Activated CD4-positive, alpha-beta T cell treated with anti-CD3 and anti-CD28 coated beads, Interleukin-2, amount 50 U/mL, for 24 hours (primary cell): ENCODE measurements around the gene CHAF1B.

Experiments used
- DNase-seq, 2 donors: peaks; one replicate each; pipeline ENCODE4 v3.0.0-alpha.2; 2020; ENCODE audit warnings: low read depth in 1 of 2, low spot score in 1 of 2

The CHAF1B gene

GRCh38 chr21:36461277-36461917, 76.2 kb downstream of the CHAF1B start:
- no peak for DNase-seq

- no peak for DNase-seq
These were observed 76.8 kb downstream of the CHAF1B start for GRCh38 chr21:36461918-36462486.

GRCh38 chr21:36463204-36463603, 78.0 kb downstream of the CHAF1B start:
- no peak for DNase-seq

GRCh38 chr21:36463991-36464390, 78.8 kb downstream of the CHAF1B start:
- no peak for DNase-seq

GRCh38 chr21:36464590-36464989, 79.4 kb downstream of the CHAF1B start:
- no peak for DNase-seq

GRCh38 chr21:36465478-36465877, 80.3 kb downstream of the CHAF1B start:
- DNase-seq = no peak

- no peak for DNase-seq
These were observed 80.9 kb downstream of the CHAF1B start for GRCh38 chr21:36466061-36466511.
